Kidney glomerular epithelial cell (primary cell): ENCODE measurements around the gene QSOX2.
"Not testable (repeated sequence)": the region's sequence is repeated elsewhere in the genome, so short reads cannot be mapped to it uniquely, and the experiment has no call there.

Experiments
- DNase-seq: peaks from one replicate; lab custom pipeline; 2025; lab: John Stamatoyannopoulos, UW

Gene QSOX2

GRCh38 chr9:136282272-136282861 is 36.8 kb upstream of the QSOX2 start:
- DNase-seq: no peak

- no peak for DNase-seq
Observed at GRCh38 chr9:136281421-136282271, 36.0 kb upstream of the QSOX2 start.

GRCh38 chr9:136280535-136281315 is 35.1 kb upstream of the QSOX2 start:
- no peak for DNase-seq

- DNase-seq: no peak
Observed at GRCh38 chr9:136279471-136279870, 33.9 kb upstream of the QSOX2 start.

- DNase-seq: no peak
Observed at GRCh38 chr9:136278894-136279293, 33.3 kb upstream of the QSOX2 start.

GRCh38 chr9:136278221-136278620 is 32.6 kb upstream of the QSOX2 start:
- DNase-seq: no peak

GRCh38 chr9:136277746-136278145 is 32.1 kb upstream of the QSOX2 start:
- DNase-seq: no peak

GRCh38 chr9:136276716-136277115 is 31.1 kb upstream of the QSOX2 start:
- no peak for DNase-seq

- DNase-seq: no peak
Observed at GRCh38 chr9:136275655-136276429, 30.2 kb upstream of the QSOX2 start.

GRCh38 chr9:136274786-136275654 is 29.4 kb upstream of the QSOX2 start:
- DNase-seq: no peak

GRCh38 chr9:136273921-136274785 is 28.5 kb upstream of the QSOX2 start:
- DNase-seq: no peak

GRCh38 chr9:136273244-136273865 is 27.7 kb upstream of the QSOX2 start:
- DNase-seq: no peak

GRCh38 chr9:136270173-136270705 is 24.6 kb upstream of the QSOX2 start:
- DNase-seq: no peak

- no peak for DNase-seq
Observed at GRCh38 chr9:136268735-136269134, 23.1 kb upstream of the QSOX2 start.

- DNase-seq: no peak
Observed at GRCh38 chr9:136268318-136268717, 22.7 kb upstream of the QSOX2 start.

- DNase-seq: peak; percentile 60
Observed at GRCh38 chr9:136267261-136268111, 21.9 kb upstream of the QSOX2 start.

- DNase-seq: not testable (repeated sequence)
Observed at GRCh38 chr9:136266641-136267040, 21.0 kb upstream of the QSOX2 start.
